ENCODE measurements around the gene RSRC1.

The RSRC1 gene

DNA sequence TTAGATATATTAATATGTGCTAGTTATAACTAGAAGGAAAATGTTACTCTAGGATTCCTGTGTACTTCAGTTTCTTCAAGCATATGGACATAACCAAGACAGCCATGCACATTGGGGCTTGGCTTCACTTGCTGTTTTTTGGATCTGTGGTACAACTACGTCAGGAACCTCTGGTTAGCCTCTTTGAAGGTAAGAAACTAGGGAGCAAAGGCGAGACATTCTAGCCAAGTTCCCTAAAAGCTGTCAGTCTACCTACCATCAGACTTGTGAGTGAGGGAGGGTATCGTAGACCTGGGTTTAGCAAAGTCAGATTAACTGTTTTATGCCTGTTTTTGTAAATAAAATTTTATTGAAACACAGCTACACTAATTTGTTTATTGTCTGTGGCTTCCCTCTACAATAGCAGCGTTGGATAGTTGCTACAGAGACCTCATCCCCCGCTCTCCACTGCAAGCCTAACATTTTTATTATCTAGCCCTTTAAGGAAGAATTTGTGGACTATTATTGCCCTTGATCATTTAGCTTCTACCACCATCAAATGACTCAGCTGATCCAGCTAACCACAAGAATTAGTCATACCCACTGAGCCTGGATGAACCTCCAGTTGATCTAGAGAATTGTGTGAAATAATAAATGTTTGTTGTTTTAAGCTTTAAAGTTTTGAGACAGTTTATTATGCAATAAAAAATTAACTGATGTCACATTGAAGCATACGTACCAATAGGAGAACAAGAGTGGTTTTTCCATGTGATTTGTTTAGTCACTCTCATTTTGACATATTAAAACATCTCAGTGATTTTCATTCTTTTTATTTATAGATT lies 58.1 kb downstream of the RSRC1 start:
- Histone ChIP-seq H2BK15ac (ENCODE audit: low read length) (no peak overlapping the region), H4K91ac (ENCODE audit: low read depth, low read length, poor library complexity) (no peak overlapping the region), H3K36me3 (replicated peaks in 1 of 2; ENCODE audit: control insufficient read depth in 2 of 2, insufficient read depth in 2 of 2, low read length in 2 of 2) (no peaks in the 10 kb centered on the region), H2AK5ac (ENCODE audit: low read depth, low read length) (no peak overlapping the region), H3K79me1 (ENCODE audit: low read depth, low read length) (no peaks in the 10 kb centered on the region), H3K4me3 (ENCODE audit: low read length in 2 of 2) (no peak overlapping the region), H3K23ac (ENCODE audit: low read depth, low read length, poor library complexity) (no peak overlapping the region), H3K4me1 (ENCODE audit: control insufficient read depth in 2 of 2, insufficient read depth in 1 of 2, low read depth in 1 of 2, low read length in 2 of 2) (no peaks in the 10 kb centered on the region), H3K27ac (replicated peaks; ENCODE audit: low read length) (no peak overlapping the region), H2BK120ac (ENCODE audit: low read depth, low read length) (no peak overlapping the region), H3K9ac (ENCODE audit: low read depth, low read length, poor library complexity) (no peak overlapping the region), H3K4ac (ENCODE audit: low read length) (no peak overlapping the region), H3K9me3 (replicated peaks in 1 of 2; ENCODE audit: control insufficient read depth in 2 of 2, insufficient read depth in 1 of 2, low read depth in 1 of 2, low read length in 2 of 2) (no peaks in the 10 kb centered on the region), H3K14ac (ENCODE audit: low read length) (no peak overlapping the region), H2BK5ac (ENCODE audit: low read length) (no peak overlapping the region), H3K4me2 (ENCODE audit: insufficient read depth, low read length, poor library complexity, severe bottlenecking) (no peak overlapping the region), H4K8ac (ENCODE audit: low read depth, low read length) (no peak overlapping the region), H3K18ac (ENCODE audit: low read length) (no peak overlapping the region), H3K27me3 (ENCODE audit: control insufficient read depth in 3 of 3, insufficient read depth in 3 of 3, low read depth in 1 of 3, low read length in 3 of 3) (no peaks in the 10 kb centered on the region), H2AFZ (ENCODE audit: low read length) (no peak overlapping the region), H2BK12ac (ENCODE audit: low read length) (no peak overlapping the region)
- no CpG with 5 or more reads among the region's 6 CpGs for WGBS, 2 donors (ENCODE audit: extremely low coverage in 2 of 2, insufficient read length in 2 of 2, insufficient replicate concordance in 1 of 2)
- DNase-seq (ENCODE audit: low spot score) = no peak

DNA sequence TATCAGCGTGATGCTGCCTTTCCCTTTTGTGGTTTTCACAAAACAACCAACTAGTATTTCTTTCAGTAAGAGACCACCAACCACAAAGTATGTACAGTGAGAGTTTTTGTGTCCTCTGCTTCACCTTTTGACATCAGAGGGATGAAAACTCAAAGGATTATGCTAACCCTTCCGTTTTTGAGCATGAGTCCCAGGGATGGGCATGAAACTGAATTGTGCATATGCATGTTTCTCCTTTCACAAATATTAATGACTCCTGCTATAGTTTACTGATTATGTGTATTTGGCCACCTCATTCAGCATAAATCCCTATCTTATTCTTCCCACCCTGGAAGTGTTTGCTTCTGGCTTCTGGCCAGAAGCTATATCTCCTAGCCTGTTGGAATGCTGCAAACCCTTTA lies 59.2 kb downstream of the RSRC1 start:
- Histone ChIP-seq H3K23ac (ENCODE audit: low read depth, low read length, poor library complexity) (no peak overlapping the region), H2AK5ac (ENCODE audit: low read depth, low read length) (no peak overlapping the region), H2BK12ac (ENCODE audit: low read length) (no peak overlapping the region), H3K4me1 (ENCODE audit: control insufficient read depth in 2 of 2, insufficient read depth in 1 of 2, low read depth in 1 of 2, low read length in 2 of 2) (no peaks in the 10 kb centered on the region), H4K91ac (ENCODE audit: low read depth, low read length, poor library complexity) (no peak overlapping the region), H3K27ac (replicated peaks; ENCODE audit: low read length) (no peak overlapping the region), H3K4me3 (ENCODE audit: low read length in 2 of 2) (no peak overlapping the region), H3K27me3 (ENCODE audit: control insufficient read depth in 3 of 3, insufficient read depth in 3 of 3, low read depth in 1 of 3, low read length in 3 of 3) (no peaks in the 10 kb centered on the region), H3K14ac (ENCODE audit: low read length) (no peak overlapping the region), H3K4me2 (ENCODE audit: insufficient read depth, low read length, poor library complexity, severe bottlenecking) (no peak overlapping the region), H2BK5ac (ENCODE audit: low read length) (no peak overlapping the region), H2BK120ac (ENCODE audit: low read depth, low read length) (no peak overlapping the region), H3K18ac (ENCODE audit: low read length) (no peak overlapping the region), H3K9me3 (replicated peaks in 1 of 2; ENCODE audit: control insufficient read depth in 2 of 2, insufficient read depth in 1 of 2, low read depth in 1 of 2, low read length in 2 of 2) (no peaks in the 10 kb centered on the region), H2AFZ (ENCODE audit: low read length) (no peak overlapping the region), H3K9ac (ENCODE audit: low read depth, low read length, poor library complexity) (no peak overlapping the region), H2BK15ac (ENCODE audit: low read length) (no peak overlapping the region), H3K79me1 (ENCODE audit: low read depth, low read length) (no peaks in the 10 kb centered on the region), H3K36me3 (replicated peaks in 1 of 2; ENCODE audit: control insufficient read depth in 2 of 2, insufficient read depth in 2 of 2, low read length in 2 of 2) (no peaks in the 10 kb centered on the region), H3K4ac (ENCODE audit: low read length) (no peak overlapping the region), H4K8ac (ENCODE audit: low read depth, low read length) (no peak overlapping the region)
- no CpG with 5 or more reads among the region's 2 CpGs for WGBS, 2 donors (ENCODE audit: extremely low coverage in 2 of 2, insufficient read length in 2 of 2, insufficient replicate concordance in 1 of 2)
- no peak for DNase-seq (ENCODE audit: low spot score)

DNA sequence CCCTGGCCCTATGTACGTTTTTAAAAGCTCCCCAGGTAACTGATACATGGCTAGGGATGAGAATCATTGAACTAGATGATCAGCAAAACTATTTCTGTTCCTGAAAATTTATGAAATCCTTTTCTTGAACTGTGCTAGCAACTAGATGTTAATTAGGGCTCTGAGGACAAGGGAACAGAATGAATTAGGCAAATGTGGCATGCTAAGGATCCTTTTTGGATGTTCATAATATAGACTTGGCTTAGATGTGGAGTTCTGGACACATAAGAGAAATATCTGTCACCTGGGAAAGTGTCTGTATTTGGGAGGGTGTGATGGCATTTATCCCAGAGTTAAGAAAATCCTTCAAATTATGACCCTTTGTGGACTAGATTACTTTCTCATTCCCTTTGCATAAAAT lies 71.2 kb downstream of the RSRC1 start:
- Histone ChIP-seq H4K91ac (ENCODE audit: low read depth, low read length, poor library complexity) (no peak overlapping the region), H3K4me3 (ENCODE audit: low read length in 2 of 2) (no peak overlapping the region), H2BK120ac (ENCODE audit: low read depth, low read length) (no peak overlapping the region), H3K23ac (ENCODE audit: low read depth, low read length, poor library complexity) (no peak overlapping the region), H2AFZ (ENCODE audit: low read length) (no peak overlapping the region), H3K4ac (ENCODE audit: low read length) (no peak overlapping the region), H3K27ac (replicated peaks; ENCODE audit: low read length) (no peak overlapping the region), H3K27me3 (ENCODE audit: control insufficient read depth in 3 of 3, insufficient read depth in 3 of 3, low read depth in 1 of 3, low read length in 3 of 3) (no peaks in the 10 kb centered on the region), H2BK12ac (ENCODE audit: low read length) (no peak overlapping the region), H3K79me1 (ENCODE audit: low read depth, low read length) (no peaks in the 10 kb centered on the region), H3K14ac (ENCODE audit: low read length) (no peak overlapping the region), H3K4me1 (ENCODE audit: control insufficient read depth in 2 of 2, insufficient read depth in 1 of 2, low read depth in 1 of 2, low read length in 2 of 2) (no peaks in the 10 kb centered on the region), H2BK5ac (ENCODE audit: low read length) (no peak overlapping the region), H3K9ac (ENCODE audit: low read depth, low read length, poor library complexity) (no peak overlapping the region), H3K18ac (ENCODE audit: low read length) (no peak overlapping the region), H3K36me3 (replicated peaks in 1 of 2; ENCODE audit: control insufficient read depth in 2 of 2, insufficient read depth in 2 of 2, low read length in 2 of 2) (no peaks in the 10 kb centered on the region), H2AK5ac (ENCODE audit: low read depth, low read length) (no peak overlapping the region), H4K8ac (ENCODE audit: low read depth, low read length) (no peak overlapping the region), H3K4me2 (ENCODE audit: insufficient read depth, low read length, poor library complexity, severe bottlenecking) (no peak overlapping the region), H2BK15ac (ENCODE audit: low read length) (no peak overlapping the region), H3K9me3 (replicated peaks in 1 of 2; ENCODE audit: control insufficient read depth in 2 of 2, insufficient read depth in 1 of 2, low read depth in 1 of 2, low read length in 2 of 2) (no peaks in the 10 kb centered on the region)
- DNase-seq (ENCODE audit: low spot score) = no peak
- no CpG with 5 or more reads among the region's 1 CpG for WGBS, 2 donors (ENCODE audit: extremely low coverage in 2 of 2, insufficient read length in 2 of 2, insufficient replicate concordance in 1 of 2)

DNA sequence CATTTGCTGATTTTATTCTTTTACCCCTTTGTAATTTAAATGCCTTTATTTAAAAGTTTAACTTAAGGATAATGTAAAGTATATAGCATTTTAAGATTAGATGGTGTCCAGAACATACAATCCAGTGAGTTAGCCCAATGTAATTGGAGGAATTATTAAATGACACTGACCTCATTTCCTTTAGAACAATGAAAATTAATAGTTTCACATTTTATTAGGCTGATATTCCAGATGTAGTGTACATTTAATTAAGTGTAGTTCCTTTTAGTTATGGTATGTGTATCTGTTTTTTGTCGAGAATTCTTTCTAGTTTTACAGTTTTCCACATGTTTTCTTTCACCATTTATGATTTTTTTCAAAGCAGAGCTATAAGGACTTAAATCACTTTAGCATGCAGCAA lies 75.8 kb downstream of the RSRC1 start:
- Histone ChIP-seq H3K79me1 (ENCODE audit: low read depth, low read length) (no peaks in the 10 kb centered on the region), H4K91ac (ENCODE audit: low read depth, low read length, poor library complexity) (no peak overlapping the region), H3K18ac (ENCODE audit: low read length) (no peak overlapping the region), H3K4me1 (ENCODE audit: control insufficient read depth in 2 of 2, insufficient read depth in 1 of 2, low read depth in 1 of 2, low read length in 2 of 2) (no peaks in the 10 kb centered on the region), H3K14ac (ENCODE audit: low read length) (no peak overlapping the region), H3K4ac (ENCODE audit: low read length) (no peak overlapping the region), H3K9me3 (replicated peaks in 1 of 2; ENCODE audit: control insufficient read depth in 2 of 2, insufficient read depth in 1 of 2, low read depth in 1 of 2, low read length in 2 of 2) (no peaks in the 10 kb centered on the region), H2BK120ac (ENCODE audit: low read depth, low read length) (no peak overlapping the region), H4K8ac (ENCODE audit: low read depth, low read length) (no peak overlapping the region), H3K4me2 (ENCODE audit: insufficient read depth, low read length, poor library complexity, severe bottlenecking) (no peak overlapping the region), H2AK5ac (ENCODE audit: low read depth, low read length) (no peak overlapping the region), H2BK15ac (ENCODE audit: low read length) (no peak overlapping the region), H3K23ac (ENCODE audit: low read depth, low read length, poor library complexity) (no peak overlapping the region), H3K36me3 (replicated peaks in 1 of 2; ENCODE audit: control insufficient read depth in 2 of 2, insufficient read depth in 2 of 2, low read length in 2 of 2) (no peaks in the 10 kb centered on the region), H3K27ac (replicated peaks; ENCODE audit: low read length) (no peak overlapping the region), H2AFZ (ENCODE audit: low read length) (no peak overlapping the region), H3K4me3 (ENCODE audit: low read length in 2 of 2) (no peak overlapping the region), H3K27me3 (ENCODE audit: control insufficient read depth in 3 of 3, insufficient read depth in 3 of 3, low read depth in 1 of 3, low read length in 3 of 3) (no peaks in the 10 kb centered on the region), H2BK12ac (ENCODE audit: low read length) (no peak overlapping the region), H3K9ac (ENCODE audit: low read depth, low read length, poor library complexity) (no peak overlapping the region), H2BK5ac (ENCODE audit: low read length) (no peak overlapping the region)
- no CpG with 5 or more reads among the region's 1 CpG for WGBS, 2 donors (ENCODE audit: extremely low coverage in 2 of 2, insufficient read length in 2 of 2, insufficient replicate concordance in 1 of 2)
- no peak for DNase-seq (ENCODE audit: low spot score)

All from neuronal stem cell (in vitro differentiated cells).